ENCODE measurements around the gene PLA2G4F.

PLA2G4F gene

GRCh38 chr15:42131006-42131405 is 25.4 kb downstream of the PLA2G4F start:
- no peak for DNase-seq

- DNase-seq = no peak
Observed at GRCh38 chr15:42130246-42130986, 26.0 kb downstream of the PLA2G4F start.

- DNase-seq = no peak
Observed at GRCh38 chr15:42129364-42129763, 27.1 kb downstream of the PLA2G4F start.

GRCh38 chr15:42128476-42128875 is 28.0 kb downstream of the PLA2G4F start:
- DNase-seq = no peak

GRCh38 chr15:42123546-42123945 is 32.9 kb downstream of the PLA2G4F start:
- DNase-seq = no peak

GRCh38 chr15:42121682-42122081 is 34.8 kb downstream of the PLA2G4F start:
- no peak for DNase-seq

GRCh38 chr15:42121021-42121420 is 35.4 kb downstream of the PLA2G4F start:
- DNase-seq = no peak

GRCh38 chr15:42120285-42120684 is 36.2 kb downstream of the PLA2G4F start:
- DNase-seq = no peak

- DNase-seq = no peak
Observed at GRCh38 chr15:42119446-42119760, 37.0 kb downstream of the PLA2G4F start.

GRCh38 chr15:42118650-42119445 is 37.6 kb downstream of the PLA2G4F start:
- no peak for DNase-seq

- no peak for DNase-seq
Observed at GRCh38 chr15:42111924-42112323, 44.5 kb downstream of the PLA2G4F start.

GRCh38 chr15:42110367-42110766 is 46.1 kb downstream of the PLA2G4F start:
- no peak for DNase-seq

- DNase-seq = no peak
Observed at GRCh38 chr15:42108806-42109205, 47.6 kb downstream of the PLA2G4F start.

- no peak for DNase-seq
Observed at GRCh38 chr15:42108189-42108588, 48.2 kb downstream of the PLA2G4F start.

GRCh38 chr15:42107473-42107872 is 49.0 kb downstream of the PLA2G4F start:
- peak; percentile 12 for DNase-seq

- DNase-seq = no peak
Observed at GRCh38 chr15:42106288-42106687, 50.1 kb downstream of the PLA2G4F start.

- DNase-seq = no peak
Observed at GRCh38 chr15:42104095-42104891, 52.1 kb downstream of the PLA2G4F start.

- DNase-seq = no peak
Observed at GRCh38 chr15:42102646-42103235, 53.7 kb downstream of the PLA2G4F start.

GRCh38 chr15:42101861-42102260 is 54.6 kb downstream of the PLA2G4F start:
- no peak for DNase-seq

- no peak for DNase-seq
Observed at GRCh38 chr15:42100021-42100800, 56.2 kb downstream of the PLA2G4F start.

- no peak for DNase-seq
Observed at GRCh38 chr15:42097018-42097417, 59.4 kb downstream of the PLA2G4F start.

- no peak for DNase-seq
Observed at GRCh38 chr15:42094512-42094963, 61.9 kb downstream of the PLA2G4F start, which contains the start of gene PLA2G4D. PLA2G4D (minus strand) TSS chr15:42094562; CDS start chr15:42094459, 103 bp downstream.
